NCI-H187 treated with DMSO at 0.1 percent for 48 hours (cell line): Measurements from ENCODE around the gene EDAR.

Experiments used
- DNase-seq: peaks from one replicate; lab custom pipeline; 2025; lab: John Stamatoyannopoulos, UW

The EDAR gene

DNA sequence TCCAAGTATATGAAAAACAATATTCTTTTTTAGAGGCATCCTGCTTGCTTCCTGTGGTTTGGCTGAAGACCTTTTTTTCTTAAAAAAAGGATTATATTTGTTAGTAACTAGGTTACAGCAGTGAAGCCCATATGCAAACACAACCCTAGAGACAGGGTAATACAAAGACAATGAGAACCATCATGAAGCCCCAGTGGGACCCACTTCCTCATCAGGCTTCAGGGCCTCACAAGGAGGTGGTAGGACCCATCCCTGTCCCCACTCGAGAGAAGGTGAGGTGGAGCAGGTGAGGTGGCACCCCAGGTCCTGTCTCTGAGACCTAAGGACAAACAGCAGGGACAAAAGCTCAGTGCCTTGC lies 80.3 kb downstream of the EDAR start:
- no peak for DNase-seq

DNA sequence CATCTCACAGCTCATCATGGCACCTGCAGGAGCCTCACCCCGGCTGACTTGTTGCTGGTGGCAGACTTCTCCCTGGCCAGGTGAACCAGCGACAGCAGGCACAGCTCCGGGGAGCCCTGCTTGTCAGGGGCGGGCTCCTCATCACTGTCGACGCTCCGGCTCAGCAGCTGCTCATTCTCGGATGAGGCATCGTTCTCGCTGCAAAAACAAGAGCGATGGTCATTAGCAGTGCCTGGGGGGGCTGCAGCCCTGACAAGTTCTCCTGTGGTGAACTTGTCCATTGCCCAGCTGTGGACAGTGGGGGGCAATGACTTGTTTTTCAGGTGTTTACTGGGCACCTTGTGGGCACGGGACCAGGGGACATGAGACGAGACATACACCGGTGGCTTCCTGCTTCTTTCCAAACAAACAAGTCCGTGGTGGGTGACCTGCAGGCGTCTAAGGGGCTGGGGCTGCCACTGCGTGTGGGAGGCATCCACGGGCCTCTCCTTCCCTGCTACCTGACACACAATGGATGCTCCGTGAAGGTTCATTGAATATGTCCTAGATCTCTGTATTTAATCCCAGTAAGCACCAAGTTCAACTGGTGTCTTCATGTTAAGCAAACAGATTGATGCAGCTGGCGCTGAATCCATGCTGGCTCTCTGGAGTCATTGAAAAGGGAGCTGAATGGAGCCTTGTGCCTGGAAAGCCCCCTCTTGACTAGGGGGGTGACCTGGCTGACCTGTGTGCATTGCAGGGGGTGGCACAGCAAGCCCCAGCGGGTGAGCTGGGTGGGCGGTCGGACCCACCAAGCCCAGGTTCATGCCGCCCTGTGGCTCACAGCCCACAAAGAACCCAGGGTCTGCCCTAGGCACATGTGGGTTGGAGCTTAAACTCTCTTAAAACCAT lies 81.0 kb downstream of the EDAR start:
- DNase-seq: no peak

- no peak for DNase-seq
Measured at GRCh38 chr2:108906403-108907077, 82.5 kb downstream of the EDAR start.

DNA sequence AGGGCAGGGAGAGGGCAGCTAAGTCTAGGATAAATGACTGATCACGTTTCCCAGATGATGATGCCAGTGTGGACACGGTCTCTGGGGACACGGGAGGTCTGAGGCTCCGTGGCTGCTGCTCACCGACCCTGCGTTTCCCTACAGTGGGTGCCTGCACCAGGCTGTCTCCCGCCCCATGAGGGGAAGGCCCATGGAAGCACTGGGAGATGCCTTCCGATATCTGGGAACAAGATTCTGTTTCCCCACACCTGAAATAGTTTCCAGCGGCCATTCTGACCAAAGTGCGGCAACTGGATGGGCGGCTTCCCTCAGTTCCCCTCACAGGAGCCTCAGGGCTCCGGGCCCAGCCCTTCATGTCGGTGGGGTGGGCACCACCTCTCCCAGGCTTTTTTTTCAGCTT lies 83.1 kb downstream of the EDAR start:
- DNase-seq: no peak

GRCh38 chr2:108905176-108905575 lies 83.8 kb downstream of the EDAR start:
- DNase-seq: no peak

GRCh38 chr2:108904680-108905079 lies 84.3 kb downstream of the EDAR start:
- no peak for DNase-seq

DNA sequence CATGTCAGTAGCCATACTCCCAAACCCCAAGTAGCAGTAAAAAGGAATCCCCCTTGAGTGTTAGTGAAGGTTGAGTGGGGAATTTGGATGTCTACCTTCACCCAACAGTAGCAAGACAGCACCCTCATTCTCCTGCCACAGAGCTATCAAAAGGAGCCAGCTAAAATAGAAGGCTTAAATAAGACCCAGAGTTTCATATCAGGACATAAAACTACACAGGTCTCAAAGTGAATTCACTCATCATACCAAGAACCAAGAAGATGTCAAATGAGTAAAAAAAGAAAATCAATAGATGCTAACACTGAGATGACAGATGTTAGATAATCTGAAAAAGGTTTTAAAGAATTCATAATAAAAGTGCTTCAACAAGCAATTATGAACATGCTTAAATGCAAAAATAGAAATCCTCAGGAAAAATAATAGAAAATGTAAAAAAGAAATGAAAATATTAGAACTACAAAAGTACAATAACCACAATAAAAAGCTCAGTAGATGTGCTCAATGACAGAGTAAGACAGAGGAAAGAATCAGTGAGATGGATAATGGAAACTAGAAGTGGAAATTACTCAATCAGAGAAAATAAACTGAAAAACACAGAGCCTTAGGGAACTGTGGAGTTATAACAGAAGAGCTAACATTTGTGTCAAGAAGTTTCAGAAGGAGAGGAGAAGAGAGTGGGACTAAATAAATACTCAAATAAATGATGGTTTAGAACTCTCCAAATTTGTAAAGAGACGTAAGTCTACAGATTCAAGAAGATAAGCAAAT lies 90.5 kb downstream of the EDAR start:
- no peak for DNase-seq

DNA sequence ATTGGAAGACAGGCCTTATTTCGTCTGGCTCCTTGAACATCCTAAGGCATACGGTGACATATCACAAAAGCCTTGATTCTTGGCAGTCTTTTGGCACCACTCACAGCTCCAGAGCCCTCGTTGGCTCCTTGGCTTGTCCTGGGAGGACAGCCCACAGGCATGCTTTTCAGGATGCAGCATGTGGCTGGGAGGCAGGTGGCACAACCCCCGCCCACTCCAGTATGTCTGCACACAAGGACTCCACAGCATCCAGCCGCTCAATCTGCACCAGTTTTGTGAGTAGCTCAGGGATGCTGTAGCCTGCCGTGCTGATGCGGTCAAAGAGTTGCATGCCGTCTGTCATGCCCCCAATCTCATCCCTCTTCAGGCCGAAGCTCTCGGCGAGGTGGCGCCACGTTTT lies 92.3 kb downstream of the EDAR start:
- DNase-seq: no peak

- no peak for DNase-seq
Measured at GRCh38 chr2:108895188-108895587, 93.8 kb downstream of the EDAR start.

DNA sequence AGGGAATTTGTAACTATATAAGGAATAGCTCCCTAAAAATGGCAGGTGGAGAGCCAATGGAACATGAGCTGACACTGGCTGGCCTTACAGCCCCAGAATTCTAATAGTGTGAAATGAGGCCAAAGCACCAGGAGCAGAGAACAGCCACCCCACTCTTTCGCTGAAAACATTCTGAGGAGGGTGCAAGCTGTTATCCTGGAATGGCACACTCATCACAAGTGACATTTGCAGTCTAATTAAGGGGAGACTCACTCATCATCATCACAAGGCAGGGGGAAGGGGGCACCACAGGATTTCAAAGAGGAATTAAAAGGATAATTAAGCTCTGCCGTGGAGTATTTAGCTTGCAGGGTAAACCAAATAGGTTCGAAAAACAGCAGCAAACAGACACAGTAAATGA lies 94.3 kb downstream of the EDAR start:
- DNase-seq: no peak

- no peak for DNase-seq
Measured at GRCh38 chr2:108893277-108893676, 95.7 kb downstream of the EDAR start.

DNA sequence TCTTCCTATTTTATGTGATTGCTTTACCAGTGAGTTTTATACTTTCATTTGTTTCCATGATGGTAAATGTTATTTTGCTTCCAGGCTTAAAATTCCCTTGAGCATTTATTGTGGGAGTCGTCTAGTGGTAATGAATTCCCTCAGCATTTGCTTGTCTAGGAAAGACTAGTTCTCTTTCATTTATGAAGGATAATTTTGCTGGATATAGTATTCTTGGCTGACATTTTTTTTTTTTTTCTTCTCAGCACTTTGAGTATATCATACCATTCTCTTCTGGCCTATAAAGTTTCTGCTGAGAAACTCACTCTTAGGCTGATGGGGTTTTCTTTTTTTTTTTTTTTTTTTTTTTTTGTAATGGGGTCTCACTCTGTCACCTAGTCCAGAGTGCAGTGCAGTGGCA lies 99.1 kb downstream of the EDAR start:
- no peak for DNase-seq

DNA sequence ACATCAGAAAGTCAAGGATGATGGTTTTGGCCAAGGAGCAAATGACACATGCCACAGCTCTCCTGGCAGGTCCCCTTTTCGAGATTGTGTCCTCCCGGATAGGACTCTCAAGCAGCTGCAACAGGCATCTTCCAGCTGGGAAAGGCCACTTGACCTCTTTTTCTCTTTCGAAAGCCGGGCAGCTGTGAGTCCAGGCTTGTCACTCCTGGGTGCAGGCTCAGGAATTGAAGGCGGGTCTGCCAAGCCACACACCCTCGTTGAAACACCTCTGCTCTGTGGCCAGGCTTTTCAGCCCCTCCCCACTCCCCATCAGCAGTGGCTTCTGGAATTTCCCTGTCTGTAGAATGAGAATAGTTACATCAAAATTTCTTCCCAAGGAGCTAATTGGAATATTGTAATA lies 104.4 kb downstream of the EDAR start:
- DNase-seq: no peak

GRCh38 chr2:108878276-108878675 lies 110.7 kb downstream of the EDAR start:
- no peak for DNase-seq

- no peak for DNase-seq
Measured at GRCh38 chr2:108877506-108877905, 111.5 kb downstream of the EDAR start.

- DNase-seq: no peak
Measured at GRCh38 chr2:108870069-108870644, 118.9 kb downstream of the EDAR start.

GRCh38 chr2:108869542-108869941 lies 119.5 kb downstream of the EDAR start:
- DNase-seq: no peak

GRCh38 chr2:108868911-108869310 lies 120.1 kb downstream of the EDAR start:
- no peak for DNase-seq

DNA sequence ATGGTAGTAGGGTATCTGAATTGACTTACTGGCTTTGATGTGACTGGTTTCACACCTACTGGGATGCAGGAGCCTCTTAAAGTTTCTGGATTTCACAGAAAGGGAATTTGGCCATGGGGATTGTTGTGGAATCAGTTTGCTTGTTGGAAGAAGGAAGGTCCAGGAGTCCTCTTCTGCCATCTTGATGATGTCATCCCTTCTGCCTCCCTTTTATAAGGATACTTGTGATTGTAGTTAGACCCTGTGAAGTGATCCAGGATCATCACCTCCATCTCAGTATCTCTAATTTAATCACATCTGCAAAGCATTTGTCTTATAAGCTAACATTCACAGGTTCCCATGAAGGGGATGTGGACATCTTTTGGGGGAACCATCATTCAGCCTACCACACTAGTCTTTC lies 123.0 kb downstream of the EDAR start:
- no peak for DNase-seq

DNA sequence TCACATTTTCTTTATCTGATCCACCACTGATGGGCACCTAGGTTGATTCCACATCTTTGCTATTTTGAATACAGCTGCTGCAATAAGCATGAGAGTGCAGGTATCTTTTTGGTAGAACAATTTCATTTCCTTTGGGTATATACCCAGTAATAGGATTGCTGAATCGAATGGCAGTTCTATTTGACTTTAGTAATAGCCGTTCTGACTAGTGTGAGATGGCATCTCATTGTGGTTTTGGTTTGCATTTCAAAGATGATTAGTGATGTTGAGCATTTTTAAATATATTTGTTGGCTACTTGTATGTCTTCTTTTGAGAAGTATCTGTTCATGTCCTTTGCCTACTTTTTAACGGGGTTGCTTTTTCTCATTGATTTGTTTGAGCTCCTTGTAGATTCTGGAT lies 130.1 kb downstream of the EDAR start:
- no peak for DNase-seq

- no peak for DNase-seq
Measured at GRCh38 chr2:108855194-108855593, 133.8 kb downstream of the EDAR start.

GRCh38 chr2:108854484-108854883 lies 134.5 kb downstream of the EDAR start:
- DNase-seq: no peak

GRCh38 chr2:108853421-108853820 lies 135.6 kb downstream of the EDAR start:
- no peak for DNase-seq
